NCI-H446 (cell line): ENCODE results near the gene ATOH8.

Source experiments
- DNase-seq, 2 experiments: peaks; one replicate each; lab custom pipeline; 2025; lab: John Stamatoyannopoulos, UW

The ATOH8 gene

DNA sequence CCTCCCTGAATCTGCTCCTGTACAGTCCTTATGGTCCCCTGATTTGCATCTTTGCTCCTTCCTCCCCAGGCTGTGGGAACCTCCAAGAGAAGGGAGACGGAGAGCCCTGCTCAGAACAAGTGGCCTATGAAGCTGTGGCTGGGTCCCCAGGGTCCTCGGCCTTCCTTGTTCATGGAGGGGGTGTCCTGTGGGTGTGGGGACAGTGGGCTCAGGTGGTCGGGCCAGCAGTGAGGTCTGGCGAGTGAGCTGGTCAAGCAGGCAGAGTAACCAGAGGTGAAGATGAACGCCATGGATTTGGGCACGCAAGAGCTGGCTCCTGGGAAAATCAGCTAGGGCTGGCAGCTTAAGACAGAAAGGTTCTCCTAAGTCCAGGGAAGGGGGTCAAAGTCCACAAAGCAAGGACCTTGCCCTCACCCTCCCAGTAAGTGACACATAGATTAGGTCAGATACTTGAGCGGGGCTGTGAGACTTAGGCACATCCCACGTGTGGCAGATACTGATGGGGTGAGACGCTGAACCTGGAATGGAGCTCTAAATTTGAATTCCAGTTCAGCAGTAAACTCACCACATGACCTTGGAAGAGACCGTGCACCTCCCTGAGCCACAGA lies 34.8 kb upstream of the ATOH8 start:
- no peak for DNase-seq

GRCh38 chr2:85719609-85720240 lies 34.1 kb upstream of the ATOH8 start:
- no peak for DNase-seq

- no peak for DNase-seq
These were observed 33.3 kb upstream of the ATOH8 start for GRCh38 chr2:85720533-85720932.

GRCh38 chr2:85721641-85722040 lies 32.1 kb upstream of the ATOH8 start:
- no peak for DNase-seq

DNA sequence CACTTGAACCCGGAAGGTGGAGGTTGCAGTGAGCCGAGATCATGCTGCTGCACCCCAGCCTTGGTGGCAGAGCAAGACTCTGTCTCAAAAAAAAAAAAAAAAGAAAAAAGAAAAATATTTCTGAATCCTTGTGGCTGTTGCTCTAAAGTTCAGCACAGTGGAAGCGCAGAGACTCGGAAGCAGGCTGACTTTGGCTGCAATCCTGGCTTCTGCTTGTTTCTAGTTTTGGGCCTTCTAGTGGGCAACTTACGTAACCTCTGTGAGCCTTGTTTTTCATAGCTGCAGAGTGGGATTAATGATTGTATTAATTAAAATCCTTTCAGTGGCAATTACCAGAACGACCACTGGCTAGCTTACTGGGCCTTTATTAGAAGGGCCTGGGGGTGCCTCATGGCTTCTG lies 31.3 kb upstream of the ATOH8 start:
- DNase-seq = no peak

DNA sequence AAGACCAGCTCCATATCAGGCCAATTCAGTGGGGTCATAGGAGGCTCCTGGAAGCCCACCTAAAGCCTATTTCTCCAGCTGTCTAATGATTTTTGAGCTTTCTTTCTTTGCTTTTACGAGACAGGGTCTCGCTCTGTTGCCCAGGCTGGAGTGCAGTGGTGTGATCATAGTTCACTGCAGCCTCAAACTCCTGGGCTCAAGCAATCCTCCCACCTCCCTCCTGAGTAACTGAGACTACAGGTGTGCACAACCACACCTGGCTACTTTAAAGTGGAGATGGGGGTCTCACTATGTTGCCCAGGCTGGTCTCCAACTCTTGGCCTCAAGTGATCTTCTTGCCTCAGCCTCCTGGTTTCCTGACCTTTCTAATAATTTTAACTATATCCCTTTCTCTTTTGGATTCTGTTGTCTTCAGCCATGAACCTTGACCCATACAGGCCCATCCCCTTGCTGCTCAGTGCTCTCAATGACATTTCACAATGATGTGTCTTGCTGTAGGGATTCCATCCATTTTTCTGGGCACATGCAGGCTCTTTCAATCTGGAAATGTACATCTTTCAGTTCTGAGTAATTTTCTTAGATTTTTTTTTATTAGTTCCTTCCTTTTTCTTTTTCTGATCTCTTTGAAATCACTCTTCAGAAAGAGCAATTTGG lies 30.0 kb upstream of the ATOH8 start:
- no peak for DNase-seq

- DNase-seq = no peak
These were observed 29.0 kb upstream of the ATOH8 start for GRCh38 chr2:85724731-85725181.

DNA sequence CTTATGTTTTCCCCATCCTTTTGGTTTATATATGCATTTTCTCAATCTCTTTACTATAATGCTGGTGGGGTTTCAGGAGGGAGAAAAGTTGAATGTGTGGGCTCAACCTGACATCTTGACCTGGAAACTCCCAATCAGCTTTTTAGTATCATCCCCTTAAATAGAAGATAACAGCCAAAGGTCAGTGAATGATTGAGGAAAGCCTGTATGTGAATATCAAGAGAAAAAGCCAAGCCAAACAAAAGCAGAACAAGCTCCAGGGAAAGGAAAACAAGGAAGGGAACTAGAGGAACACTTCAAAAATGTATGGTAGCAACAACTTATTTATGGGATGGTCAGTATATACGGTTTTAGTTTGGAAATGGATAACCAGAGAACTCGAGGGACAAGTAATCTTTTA lies 28.3 kb upstream of the ATOH8 start:
- DNase-seq = no peak

DNA sequence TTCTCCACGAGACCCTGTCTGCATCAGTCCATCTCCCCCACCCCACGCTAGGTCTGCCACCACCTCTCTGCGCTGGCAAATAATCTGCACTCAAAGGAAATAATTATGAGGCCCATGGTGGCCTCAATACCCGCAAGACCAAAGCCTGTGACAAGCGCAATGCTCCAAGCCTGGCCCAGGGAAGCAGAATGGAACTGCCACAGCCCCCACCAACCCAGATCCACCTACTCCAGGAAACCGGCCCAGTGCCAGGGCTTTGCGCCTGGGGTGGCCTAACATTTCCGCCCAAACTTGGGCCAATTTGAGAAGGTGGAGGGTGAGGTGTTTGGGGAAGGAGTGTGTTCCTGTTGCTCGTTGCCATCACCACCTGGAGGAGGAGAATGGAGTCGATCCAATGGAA lies 26.0 kb upstream of the ATOH8 start:
- DNase-seq = no peak

DNA sequence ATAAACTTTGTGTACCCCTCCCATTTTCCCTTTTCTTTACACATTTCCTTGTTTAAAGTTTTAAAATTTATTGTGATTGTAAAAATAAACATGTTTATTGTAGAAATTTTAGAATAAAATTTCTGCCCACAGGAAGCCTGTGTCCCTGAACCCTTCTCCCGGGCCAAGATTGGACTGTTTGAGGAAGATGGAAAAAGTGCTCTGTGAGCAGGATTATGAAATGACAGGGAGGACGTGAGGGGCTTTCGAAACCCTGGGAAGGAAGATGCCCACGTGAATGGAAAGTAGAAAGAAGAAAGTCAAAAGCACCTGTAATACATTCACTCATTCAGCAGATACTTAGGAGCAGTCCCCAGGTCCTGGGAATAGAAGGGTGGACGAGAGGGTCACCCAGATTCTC lies 25.4 kb upstream of the ATOH8 start:
- no peak for DNase-seq

- DNase-seq = peak; percentile 41 to 89
These were observed 24.6 kb upstream of the ATOH8 start for GRCh38 chr2:85728883-85729824.

- DNase-seq = no peak
These were observed 23.8 kb upstream of the ATOH8 start for GRCh38 chr2:85729825-85730510.

DNA sequence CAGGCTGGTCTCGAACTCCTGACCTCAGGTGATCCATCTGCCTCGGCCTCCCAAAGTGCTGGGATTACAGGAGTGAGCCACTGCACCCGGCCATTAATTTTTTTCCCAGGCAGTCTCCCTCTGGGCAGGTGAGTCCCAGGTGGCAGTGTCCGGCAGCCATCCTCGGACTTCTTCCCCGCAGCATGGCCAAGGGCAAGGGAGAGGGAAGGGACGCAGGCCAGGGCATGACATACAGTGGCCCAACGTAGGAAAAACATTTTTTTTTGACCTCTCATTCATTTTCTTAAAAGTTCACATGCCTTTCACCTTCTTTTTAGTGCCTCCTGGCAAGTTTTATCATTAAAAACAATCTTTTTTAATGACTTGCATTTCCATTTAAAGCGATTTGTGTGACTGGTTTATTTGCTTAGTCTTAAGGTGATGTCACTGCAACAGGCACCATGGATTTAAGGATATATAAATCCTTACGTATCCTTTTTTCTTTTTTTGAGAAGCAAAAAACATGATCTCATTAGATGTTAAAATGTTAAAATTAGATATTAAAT lies 23.0 kb upstream of the ATOH8 start:
- no peak for DNase-seq

- DNase-seq = no peak
These were observed 22.2 kb upstream of the ATOH8 start for GRCh38 chr2:85731606-85732005.

- DNase-seq = peak in 1 of 2 experiments; percentile 32
These were observed 21.2 kb upstream of the ATOH8 start for GRCh38 chr2:85732467-85733120.

GRCh38 chr2:85733121-85733960 lies 20.4 kb upstream of the ATOH8 start:
- DNase-seq = peak in 1 of 2 experiments; percentile 79

GRCh38 chr2:85734015-85734414 lies 19.8 kb upstream of the ATOH8 start:
- no peak for DNase-seq

- no peak for DNase-seq
These were observed 18.7 kb upstream of the ATOH8 start for GRCh38 chr2:85734942-85735608.

- no peak for DNase-seq
These were observed 18.1 kb upstream of the ATOH8 start for GRCh38 chr2:85735691-85736090.
